GM13977 (cell line): ENCODE results near the gene LRRC8B.

Experiments
- DNase-seq: peaks from one replicate; pipeline ENCODE4 v3.0.0; 2012; ENCODE audit warnings: low spot score
- CTCF ChIP-seq: IDR thresholded peaks from 2 replicates; pipeline ENCODE4 v1.5.1; 2012; ENCODE audit warnings: mild to moderate bottlenecking, control low read depth; ENCODE audit not compliant: insufficient read depth; ENCODE audit errors: extremely low read depth, missing control alignments
- in situ Hi-C: fragments of 300-500 bp; cut with MboI; formaldehyde crosslinking; loops from one replicate; pipeline ENCODE4 v1.12.0; 2022; ENCODE audit warnings: low sequenced_read_pairs, low pct_unique_long_range_greater_than_20kb, mixed read lengths, inconsistent platforms; ENCODE audit not compliant: unreplicated experiment

The LRRC8B gene

GRCh38 chr1:89555550-89555949 lies 30.9 kb downstream of the LRRC8B start:
- TF ChIP-seq CTCF, result no peak
- in situ Hi-C loops, result no loop called here
- DNase-seq, result no peak

- no peak for DNase-seq
- in situ Hi-C loops, result no loop called here
- TF ChIP-seq CTCF, result no peak
These were observed 32.3 kb downstream of the LRRC8B start for GRCh38 chr1:89556726-89557444.

GRCh38 chr1:89557445-89557825 lies 32.8 kb downstream of the LRRC8B start:
- no peak for DNase-seq
- in situ Hi-C loops, result no loop called here
- TF ChIP-seq CTCF, result no peak

GRCh38 chr1:89557956-89558355 lies 33.3 kb downstream of the LRRC8B start:
- no peak for TF ChIP-seq CTCF
- DNase-seq, result no peak
- in situ Hi-C loops, result no loop called here

GRCh38 chr1:89563957-89564604 lies 39.5 kb downstream of the LRRC8B start:
- TF ChIP-seq CTCF, result no peak
- no peak for DNase-seq
- in situ Hi-C loops, result no loop called here

- no peak for TF ChIP-seq CTCF
- no peak for DNase-seq
- in situ Hi-C loops, result no loop called here
These were observed 40.9 kb downstream of the LRRC8B start for GRCh38 chr1:89565521-89565920.
